GM18873 (cell line): Measurements from ENCODE around the gene SPRY4.
"Not testable (repeated sequence)": the region's sequence is repeated elsewhere in the genome, so short reads cannot be mapped to it uniquely, and the experiment has no call there.

Experiments
- ATAC-seq: cut with Tn5 transposase; IDR thresholded peaks from one replicate; pipeline ENCODE4 v1.9.1; 2021; ENCODE audit warnings: mild to moderate bottlenecking, moderate library complexity, moderate number of reproducible peaks; ENCODE audit not compliant: unreplicated experiment, low FRiP score

Gene SPRY4

GRCh38 chr5:142297786-142298185, 27.0 kb downstream of the SPRY4 start:
- not testable (repeated sequence) for ATAC-seq

- ATAC-seq, result no peak
These were observed 27.9 kb downstream of the SPRY4 start for GRCh38 chr5:142296914-142297417.

- ATAC-seq, result no peak
These were observed 28.6 kb downstream of the SPRY4 start for GRCh38 chr5:142295960-142296860.

GRCh38 chr5:142295084-142295758, 29.6 kb downstream of the SPRY4 start:
- ATAC-seq, result no peak

GRCh38 chr5:142293486-142293885, 31.3 kb downstream of the SPRY4 start:
- ATAC-seq, result no peak

GRCh38 chr5:142292808-142293207, 32.0 kb downstream of the SPRY4 start:
- ATAC-seq, result no peak

- no peak for ATAC-seq
These were observed 32.6 kb downstream of the SPRY4 start for GRCh38 chr5:142292249-142292648.

- ATAC-seq, result no peak
These were observed 34.1 kb downstream of the SPRY4 start for GRCh38 chr5:142290577-142291299.

- no peak for ATAC-seq
These were observed 34.9 kb downstream of the SPRY4 start for GRCh38 chr5:142289708-142290576.

GRCh38 chr5:142287973-142288313, 36.9 kb downstream of the SPRY4 start:
- peak; percentile 40 for ATAC-seq

GRCh38 chr5:142287096-142287972, 37.5 kb downstream of the SPRY4 start:
- peak; percentile 56 for ATAC-seq

- ATAC-seq, result no peak
These were observed 38.7 kb downstream of the SPRY4 start for GRCh38 chr5:142286111-142286510.

- no peak for ATAC-seq
These were observed 41.5 kb downstream of the SPRY4 start for GRCh38 chr5:142283304-142283703.

- no peak for ATAC-seq
These were observed 42.9 kb downstream of the SPRY4 start for GRCh38 chr5:142281966-142282365.

GRCh38 chr5:142281008-142281367, 43.8 kb downstream of the SPRY4 start:
- no peak for ATAC-seq

GRCh38 chr5:142280066-142281007, 44.5 kb downstream of the SPRY4 start:
- no peak for ATAC-seq

GRCh38 chr5:142278627-142279026, 46.2 kb downstream of the SPRY4 start:
- ATAC-seq, result no peak

GRCh38 chr5:142277796-142278195, 47.0 kb downstream of the SPRY4 start:
- no peak for ATAC-seq
